Activated CD4-positive, CD25-positive, alpha-beta regulatory T cell treated with anti-CD3 and anti-CD28 coated beads, Interleukin-2, amount 50 U/mL, for 16 hours (primary cell): ENCODE data around the gene UGT1A9.

ENCODE experiments used
- DNase-seq: peaks from one replicate; pipeline ENCODE4 v3.0.0-alpha.2; 2020; ENCODE audit warnings: low read depth, low spot score

The UGT1A9 gene

DNA sequence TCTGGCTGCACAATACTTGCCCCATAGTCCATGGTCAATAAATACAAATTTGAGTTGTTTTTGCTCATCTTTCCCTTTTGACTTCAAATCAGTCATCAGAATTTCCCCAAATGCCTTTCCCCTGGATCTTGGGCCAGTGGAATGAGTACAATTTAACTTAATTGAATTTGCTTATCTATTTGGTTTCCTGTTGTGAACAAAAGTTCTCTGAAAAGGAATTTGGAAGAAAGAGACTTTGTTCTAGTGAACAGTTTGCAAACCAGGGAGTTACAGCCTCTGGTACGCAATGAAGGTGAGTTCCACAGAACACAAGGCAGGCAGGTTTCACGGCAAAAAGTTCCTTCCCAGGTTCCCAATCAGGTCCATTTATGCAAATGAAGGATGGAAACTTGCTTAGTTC lies 87.2 kb downstream of the UGT1A9 start:
- no peak for DNase-seq

DNA sequence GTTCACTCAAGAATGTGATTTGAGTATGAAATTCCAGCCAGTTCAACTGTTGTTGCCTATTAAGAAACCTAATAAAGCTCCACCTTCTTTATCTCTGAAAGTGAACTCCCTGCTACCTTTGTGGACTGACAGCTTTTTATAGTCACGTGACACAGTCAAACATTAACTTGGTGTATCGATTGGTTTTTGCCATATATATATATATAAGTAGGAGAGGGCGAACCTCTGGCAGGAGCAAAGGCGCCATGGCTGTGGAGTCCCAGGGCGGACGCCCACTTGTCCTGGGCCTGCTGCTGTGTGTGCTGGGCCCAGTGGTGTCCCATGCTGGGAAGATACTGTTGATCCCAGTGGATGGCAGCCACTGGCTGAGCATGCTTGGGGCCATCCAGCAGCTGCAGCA lies 88.3 kb downstream of the UGT1A9 start, which contains the start of gene UGT1A1:
UGT1A1 (plus strand) TSS at position 228 of the 400 bp plus-strand sequence; CDS start at position 246, 18 bp downstream.
- DNase-seq = no peak

DNA sequence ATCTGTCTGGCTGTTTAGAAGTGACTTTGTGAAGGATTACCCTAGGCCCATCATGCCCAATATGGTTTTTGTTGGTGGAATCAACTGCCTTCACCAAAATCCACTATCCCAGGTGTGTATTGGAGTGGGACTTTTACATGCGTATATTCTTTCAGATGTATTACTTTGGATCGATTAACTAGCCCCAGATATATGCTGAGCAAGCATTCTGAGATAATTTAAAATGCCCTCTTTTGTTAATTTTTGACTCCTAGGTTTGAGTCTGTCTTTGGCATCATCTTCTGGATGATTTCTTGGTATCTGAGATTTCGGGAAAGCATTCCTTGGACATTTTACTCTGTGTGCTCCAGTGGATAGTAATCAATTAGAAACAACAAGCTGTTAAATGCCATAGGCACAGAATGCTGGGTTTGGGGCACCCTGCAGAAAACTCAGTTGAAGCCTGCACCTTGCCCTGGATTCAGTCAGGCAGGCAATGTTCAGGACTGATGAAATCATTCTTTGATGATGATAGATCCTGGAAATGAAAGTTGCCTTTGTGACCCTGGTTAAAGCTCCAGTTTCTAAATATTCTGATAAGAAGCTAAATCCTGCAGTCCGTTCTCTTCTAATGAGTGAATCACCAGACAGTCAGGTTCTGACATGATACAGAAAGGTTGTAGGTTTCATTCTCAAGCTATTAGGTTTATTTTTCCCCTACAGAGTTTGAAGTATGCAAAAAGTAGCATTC lies 89.5 kb downstream of the UGT1A9 start:
- no peak for DNase-seq

DNA sequence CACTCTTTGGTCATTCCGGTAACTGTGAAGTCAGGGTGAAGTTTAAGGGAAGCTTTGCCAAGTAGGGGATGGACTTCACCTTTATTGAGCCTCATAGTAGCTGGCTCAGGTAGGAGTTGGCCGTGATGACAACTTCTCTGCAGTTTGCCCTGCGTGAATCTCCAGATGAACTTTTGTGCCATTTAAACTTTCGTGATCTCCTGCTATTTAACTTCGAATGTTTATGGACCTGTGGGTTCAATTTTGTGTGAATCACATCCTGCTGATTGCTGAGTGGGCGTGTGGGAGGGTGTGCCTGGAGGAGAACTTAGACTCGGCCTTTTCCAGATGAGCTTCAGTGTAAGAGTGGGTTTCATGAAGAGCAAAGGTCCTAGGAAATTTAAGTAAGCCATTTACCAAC lies 92.6 kb downstream of the UGT1A9 start:
- DNase-seq = no peak

DNA sequence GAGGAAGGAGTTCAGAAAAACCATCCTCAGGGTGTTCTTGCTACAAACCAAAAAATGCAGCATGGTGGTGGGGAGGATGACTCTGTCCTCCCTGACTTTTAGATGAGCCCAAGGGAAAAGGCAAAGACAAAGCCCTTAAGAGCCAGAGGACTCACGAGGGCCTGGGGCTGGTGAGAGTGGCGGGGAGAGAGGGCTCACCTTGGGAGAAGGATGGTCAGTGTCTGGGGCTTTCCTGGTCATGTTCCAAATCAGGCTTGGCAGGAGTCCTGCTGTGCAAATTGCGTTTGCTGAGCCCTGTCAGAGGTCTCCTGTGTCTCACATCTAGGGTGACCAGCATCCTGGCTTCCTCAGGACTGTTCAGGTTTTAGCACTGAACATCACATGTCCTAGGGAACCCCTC lies 93.1 kb downstream of the UGT1A9 start:
- no peak for DNase-seq

DNA sequence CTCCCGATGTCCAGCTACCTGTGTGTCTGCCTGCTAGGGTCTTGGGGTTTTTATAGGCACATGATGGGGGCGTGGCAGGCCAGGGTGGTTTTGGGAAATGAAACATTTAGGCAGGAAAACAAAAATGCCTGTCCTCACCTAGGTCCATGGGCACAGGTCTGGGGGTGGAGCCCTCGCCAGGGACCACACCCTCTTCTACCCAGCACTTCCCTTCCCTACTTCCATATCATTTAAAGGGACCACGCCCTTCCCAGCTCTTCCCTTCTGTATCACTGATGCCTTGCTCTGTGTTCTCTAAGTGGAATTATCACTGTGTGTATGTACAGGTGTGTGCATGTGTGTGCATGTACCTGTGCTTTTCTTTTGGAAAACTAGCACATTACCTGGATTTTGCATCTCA lies 94.7 kb downstream of the UGT1A9 start:
- no peak for DNase-seq

DNA sequence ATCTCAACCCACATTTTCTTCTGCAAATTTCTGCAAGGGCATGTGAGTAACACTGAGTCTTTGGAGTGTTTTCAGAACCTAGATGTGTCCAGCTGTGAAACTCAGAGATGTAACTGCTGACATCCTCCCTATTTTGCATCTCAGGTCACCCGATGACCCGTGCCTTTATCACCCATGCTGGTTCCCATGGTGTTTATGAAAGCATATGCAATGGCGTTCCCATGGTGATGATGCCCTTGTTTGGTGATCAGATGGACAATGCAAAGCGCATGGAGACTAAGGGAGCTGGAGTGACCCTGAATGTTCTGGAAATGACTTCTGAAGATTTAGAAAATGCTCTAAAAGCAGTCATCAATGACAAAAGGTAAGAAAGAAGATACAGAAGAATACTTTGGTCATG lies 96.4 kb downstream of the UGT1A9 start:
- DNase-seq = no peak

DNA sequence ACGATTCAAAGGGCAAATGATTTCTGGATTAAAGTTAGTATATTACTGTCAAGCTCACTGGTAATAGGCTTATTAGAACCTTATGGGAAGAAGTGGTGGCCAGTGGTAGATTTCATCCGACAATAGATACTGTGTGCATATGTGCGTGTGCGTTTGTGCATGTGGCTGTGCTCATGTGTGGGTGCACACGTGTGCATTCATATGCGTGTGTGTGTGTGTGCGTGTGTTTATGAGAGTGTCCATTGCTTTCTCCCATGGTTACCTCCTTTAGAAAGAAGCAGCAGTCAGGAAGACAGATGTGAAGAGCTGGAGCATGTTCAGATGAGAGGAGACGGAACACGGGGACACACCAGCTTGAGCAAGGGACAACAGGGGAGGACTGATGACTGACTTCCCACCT lies 97.6 kb downstream of the UGT1A9 start:
- DNase-seq = no peak

DNA sequence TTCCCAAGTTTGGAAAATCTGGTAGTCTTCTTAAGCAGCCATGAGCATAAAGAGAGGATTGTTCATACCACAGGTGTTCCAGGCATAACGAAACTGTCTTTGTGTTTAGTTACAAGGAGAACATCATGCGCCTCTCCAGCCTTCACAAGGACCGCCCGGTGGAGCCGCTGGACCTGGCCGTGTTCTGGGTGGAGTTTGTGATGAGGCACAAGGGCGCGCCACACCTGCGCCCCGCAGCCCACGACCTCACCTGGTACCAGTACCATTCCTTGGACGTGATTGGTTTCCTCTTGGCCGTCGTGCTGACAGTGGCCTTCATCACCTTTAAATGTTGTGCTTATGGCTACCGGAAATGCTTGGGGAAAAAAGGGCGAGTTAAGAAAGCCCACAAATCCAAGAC lies 100.5 kb downstream of the UGT1A9 start:
- no peak for DNase-seq

DNA sequence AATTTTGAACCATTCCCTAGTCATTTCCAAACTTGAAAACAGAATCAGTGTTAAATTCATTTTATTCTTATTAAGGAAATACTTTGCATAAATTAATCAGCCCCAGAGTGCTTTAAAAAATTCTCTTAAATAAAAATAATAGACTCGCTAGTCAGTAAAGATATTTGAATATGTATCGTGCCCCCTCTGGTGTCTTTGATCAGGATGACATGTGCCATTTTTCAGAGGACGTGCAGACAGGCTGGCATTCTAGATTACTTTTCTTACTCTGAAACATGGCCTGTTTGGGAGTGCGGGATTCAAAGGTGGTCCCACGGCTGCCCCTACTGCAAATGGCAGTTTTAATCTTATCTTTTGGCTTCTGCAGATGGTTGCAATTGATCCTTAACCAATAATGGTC lies 100.9 kb downstream of the UGT1A9 start:
- DNase-seq = no peak

DNA sequence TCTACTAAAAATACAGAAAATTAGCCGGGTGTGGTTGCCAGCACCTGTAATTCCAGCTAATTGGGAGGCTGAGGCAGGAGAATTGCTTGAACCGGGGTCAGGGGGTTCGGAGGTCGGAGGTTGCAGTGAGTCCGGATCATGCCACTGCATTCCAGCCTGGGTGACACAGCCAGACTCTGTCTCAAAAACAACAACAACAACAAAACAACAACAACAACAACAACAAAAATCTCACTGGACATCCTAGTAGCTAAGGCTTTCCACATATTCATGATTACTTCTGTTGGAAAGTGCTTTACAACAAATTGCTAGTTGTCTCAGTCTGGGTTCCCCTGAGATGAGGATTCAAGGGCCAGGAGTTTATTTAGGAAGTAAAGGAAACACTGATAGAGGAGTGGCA lies 102.2 kb downstream of the UGT1A9 start:
- no peak for DNase-seq

DNA sequence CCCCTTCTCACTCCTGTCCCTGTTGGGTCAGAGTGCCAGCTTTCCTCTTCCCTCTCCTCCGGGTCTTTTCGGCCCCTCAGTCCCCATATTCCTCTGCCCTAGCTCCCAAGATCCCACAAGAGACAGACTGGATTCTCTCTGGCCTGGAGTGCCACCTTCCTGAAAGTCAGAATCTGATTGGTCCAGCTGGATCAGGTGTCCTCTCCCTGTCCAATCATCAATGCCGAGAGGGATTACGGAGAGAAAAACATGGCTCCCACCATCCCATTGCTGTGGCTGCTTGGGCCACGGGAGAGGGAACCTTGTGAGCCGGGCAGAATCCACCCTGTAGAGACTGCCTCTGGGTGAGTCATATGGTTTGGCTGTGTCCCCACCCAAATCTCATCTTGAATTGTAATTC lies 103.7 kb downstream of the UGT1A9 start:
- DNase-seq = no peak

DNA sequence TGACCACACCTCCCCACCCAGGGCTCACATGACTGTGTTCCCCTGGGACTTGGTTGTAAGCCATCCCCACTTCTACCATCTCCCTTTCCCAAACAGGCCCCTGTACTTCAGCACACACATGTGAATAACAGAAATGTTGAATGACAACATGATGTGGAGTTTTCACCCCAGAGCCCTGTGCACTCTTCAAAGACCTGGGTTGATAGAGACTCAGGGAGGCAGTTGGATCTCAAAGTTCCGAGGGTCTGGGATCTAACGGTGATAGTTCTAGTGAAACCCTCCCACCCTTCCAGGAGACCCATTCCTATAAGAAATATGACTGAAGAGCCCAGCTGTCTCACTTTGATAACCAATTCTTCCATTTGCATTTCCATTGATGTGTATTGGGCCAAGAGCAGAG lies 106.3 kb downstream of the UGT1A9 start, which contains the start of gene MROH2A:
MROH2A (plus strand) TSS at position 301 of the 400 bp plus-strand sequence. CDS start 1,029 bp downstream, outside the sequence.
- no peak for DNase-seq

DNA sequence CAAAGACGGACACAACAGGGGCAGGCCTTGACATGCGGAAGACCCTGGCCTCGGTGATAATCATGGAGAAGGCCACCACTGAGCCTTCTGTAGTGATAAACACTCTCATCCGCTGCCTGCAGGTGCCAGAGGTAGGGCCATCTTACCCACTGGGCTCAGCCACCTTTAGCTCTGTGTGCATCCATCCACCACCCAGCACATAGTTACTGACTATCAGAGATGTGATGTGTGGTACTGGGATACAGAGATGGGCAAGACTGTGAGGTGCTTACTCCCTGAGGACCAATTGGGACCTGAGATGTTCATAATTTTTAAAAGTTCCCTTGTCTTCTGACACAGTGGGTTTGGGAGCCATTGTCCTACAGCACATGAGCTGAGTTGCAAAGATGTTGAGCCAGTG lies 108.0 kb downstream of the UGT1A9 start:
- no peak for DNase-seq

DNA sequence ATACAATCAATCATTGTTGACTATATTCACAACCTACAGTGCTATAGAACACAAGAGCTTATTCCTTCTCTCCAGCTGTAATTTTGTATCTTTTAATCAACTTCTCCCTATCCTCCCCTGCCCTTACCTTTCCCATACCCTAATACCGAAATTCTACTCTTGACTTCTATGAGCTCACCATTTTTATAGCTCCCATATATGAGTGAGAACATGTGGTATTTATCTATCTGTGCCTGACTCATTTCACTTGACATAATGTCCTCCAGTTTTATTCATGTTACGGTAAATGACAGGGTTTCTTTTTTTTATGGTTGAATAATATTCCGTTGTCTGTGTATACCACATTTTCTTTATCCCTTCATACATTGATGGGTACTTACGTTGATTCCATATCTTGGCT lies 109.1 kb downstream of the UGT1A9 start:
- no peak for DNase-seq

DNA sequence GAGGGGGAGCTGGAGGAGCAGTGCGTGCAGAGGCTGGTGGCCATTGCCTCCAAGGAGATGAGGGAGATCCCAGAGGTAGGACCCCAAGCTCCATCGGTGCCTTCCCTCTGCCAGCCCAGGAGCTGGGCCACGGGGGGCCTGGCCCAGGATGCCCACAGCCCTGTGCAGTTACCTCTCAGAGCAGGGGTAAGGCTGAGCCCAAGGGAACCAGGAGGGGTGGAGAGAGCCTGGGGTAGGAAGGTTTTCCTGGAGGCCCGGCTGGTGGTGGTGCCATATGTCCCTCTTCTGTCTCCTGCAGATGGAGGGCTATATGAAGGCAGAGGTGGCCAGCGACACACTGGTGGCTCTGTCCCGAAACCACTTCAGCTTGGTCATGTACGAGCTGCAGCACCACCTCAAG lies 117.9 kb downstream of the UGT1A9 start:
- DNase-seq = no peak

DNA sequence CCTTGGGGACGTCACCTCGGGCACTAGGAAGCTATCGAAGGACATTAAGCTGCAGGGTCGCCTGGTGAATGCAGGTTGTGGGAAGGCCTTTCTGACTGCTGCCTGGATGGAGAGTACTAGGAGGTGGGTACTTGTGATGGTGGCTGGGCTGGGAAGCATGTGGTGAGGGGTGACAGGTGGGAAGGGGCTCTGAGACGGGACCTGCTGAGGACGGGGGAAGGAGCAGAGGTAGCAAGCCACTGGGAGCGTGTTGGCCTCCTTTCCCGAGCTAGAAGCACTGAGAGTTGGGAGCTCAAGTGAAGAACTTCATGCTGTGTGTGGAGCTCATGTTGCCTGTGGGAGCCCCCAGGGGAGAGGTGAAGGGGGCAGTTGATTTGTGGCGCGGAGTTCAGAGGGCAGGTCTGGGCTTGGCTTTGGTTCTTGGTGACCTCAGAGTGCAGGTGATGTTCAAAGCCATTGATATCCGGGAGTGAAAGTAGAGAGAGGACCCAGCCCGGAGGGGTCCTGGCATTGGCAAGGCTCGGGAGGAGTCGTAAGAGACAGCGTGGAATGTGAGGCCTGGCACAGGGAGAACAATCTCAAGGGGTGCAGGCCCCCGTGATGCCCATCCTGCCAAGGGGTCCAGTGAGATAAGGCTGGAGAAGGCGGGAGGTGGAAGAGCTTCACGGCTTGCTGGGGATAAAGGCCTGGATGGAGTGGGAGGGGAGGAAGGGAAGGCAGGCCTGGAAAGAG lies 119.6 kb downstream of the UGT1A9 start:
- no peak for DNase-seq

DNA sequence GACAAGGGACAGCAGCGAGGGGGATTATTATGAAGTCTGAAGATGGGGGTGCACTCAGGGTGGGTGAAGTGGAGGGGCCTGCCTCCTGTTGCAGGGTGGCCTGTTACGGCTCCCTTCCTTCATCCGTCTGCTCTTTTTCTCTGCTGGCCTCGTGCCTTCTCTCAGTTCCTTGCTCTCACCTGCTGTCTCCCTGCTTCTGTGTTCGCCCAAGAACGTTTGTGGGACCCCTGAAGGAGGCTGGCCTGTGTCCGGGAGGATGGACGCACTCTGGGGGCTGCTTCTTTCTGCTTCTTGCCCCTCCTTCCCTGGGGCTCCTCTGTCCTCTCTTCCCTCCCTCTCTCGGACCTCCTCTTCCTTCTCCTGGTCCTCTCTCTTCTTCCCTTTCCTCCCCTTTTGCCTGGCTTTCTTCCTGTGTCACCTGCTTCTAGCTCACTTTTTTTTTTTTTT lies 120.2 kb downstream of the UGT1A9 start:
- no peak for DNase-seq

DNA sequence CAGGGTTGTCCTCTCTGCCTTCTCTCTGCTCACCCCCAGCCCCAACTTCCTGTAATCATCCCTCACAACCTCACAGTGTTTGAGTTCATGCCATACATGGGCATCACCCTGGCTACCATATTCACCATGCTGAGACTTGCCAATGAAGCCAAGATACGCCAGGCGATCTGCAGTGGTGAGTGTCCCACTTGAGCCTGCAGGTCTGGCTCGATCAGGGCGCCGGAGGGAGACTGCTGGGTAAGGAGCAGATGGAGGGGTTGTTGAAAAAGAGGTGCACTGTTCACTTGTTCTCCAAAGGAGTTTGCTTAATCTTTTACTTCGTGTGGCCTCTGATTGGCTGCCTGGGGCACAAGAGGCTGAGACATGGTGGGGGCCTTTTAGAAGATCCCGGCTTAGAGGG lies 121.0 kb downstream of the UGT1A9 start:
- no peak for DNase-seq

DNA sequence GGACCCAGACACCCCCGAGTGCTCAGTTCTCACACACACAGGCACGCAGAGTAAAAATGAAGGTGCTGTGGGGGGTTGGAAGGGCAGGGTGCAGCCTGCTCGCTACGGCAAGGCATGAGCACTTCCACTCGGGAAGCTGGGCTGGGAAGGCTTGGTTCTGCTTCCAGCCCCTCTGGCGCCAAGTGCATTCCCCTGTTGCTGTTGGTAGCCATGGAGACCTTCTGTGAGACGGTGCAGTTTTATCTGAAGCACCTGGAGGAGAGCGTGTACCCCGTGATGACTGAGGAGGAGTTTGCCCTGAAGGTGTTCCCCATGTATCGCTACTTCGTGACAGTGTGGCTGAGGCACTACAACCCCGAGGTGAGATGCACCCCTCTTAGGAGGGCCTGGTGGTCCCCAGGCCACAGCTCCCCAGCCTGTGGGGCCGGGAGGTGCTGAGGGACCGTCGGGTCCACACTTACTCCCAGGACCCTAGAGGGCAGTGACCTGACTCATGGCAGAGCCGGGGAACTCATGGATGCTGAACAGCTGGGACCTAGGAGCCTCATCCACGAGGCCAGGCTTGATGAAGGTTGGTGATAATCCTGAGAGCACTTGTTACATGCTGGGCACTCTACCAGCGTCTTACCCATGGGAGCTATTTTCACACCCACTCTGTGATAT lies 121.9 kb downstream of the UGT1A9 start:
- DNase-seq = no peak

DNA sequence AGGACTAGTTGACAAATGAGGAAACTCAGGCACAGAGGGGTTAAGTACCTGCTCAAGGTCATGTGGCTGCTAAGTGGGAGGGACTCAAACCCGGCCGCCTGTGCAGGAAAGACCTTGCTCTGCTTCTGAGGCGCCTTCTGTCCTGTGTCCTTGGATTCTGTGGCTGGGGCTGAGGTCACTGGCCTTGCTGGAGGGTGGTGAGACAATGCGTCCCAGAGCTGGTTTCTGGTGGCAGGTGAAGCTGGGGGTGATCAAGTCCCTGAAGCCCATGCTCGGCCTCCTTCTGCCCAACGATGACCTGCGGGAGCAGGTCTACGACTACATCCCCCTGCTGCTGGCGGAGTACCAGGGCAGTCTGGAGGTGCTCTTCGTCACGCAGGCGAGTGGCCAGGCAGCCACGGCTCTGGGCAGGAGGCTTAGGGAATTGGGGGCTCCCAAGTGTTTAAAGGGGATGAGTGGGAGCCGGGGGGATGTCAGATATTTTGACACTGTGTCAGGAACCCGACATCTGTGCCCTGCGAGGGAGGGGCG lies 122.5 kb downstream of the UGT1A9 start:
- DNase-seq = no peak

DNA sequence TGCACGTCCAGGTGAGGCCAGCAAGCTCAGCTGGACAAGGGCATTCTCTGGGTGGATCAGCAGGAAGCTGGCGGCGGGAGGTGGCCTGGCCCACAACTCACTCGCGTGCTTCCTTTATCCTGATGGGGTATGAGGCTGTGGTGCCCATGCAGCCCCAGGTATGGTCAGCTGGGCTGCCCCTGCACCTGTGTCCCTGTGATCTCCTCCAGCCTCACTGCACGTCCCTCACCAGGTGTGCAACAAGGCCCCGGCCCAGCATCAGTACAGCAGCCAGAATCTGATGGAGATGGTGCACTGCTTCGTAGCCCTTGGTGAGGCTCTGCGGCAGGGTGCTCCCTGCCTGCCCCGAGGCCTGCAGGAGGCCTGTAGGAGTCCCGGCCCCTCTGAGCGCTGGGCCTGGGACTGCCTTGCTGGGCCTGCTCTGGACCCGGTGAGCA lies 124.1 kb downstream of the UGT1A9 start:
- no peak for DNase-seq
